Measurements from ENCODE around the gene IL3RA. TPM values are rescaled to one million over a fixed set of nuclear protein-coding genes. Genes with fewer than 3 reads are reported as not detected.
"Not testable (repeated sequence)": the region's sequence is repeated elsewhere in the genome, so short reads cannot be mapped to it uniquely, and the experiment has no call there.

IL3RA gene
- total RNA-seq, 1 donor from 2014 or later = 64.7 TPM

DNA sequence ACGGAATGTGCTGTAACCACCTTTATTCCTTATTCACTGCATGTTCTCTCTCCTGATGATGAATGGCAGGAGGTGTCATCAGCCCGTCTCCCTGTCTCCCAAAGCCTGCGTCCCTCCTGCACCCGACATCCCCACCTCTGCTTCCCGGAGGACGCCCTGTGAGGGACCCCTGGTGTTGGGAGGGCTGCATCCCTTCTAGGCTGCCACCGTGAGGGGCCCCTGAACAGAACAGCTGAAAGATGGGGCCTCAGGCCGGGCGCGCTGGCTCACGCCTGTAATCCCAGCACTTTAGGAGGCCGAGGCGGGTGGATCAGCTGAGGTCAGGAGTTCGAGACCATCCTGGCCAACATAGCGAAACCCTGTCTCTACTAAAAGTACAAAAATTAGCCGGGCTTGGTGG is 89.7 kb downstream of the IL3RA start:
- not testable (repeated sequence) for DNase-seq

DNA sequence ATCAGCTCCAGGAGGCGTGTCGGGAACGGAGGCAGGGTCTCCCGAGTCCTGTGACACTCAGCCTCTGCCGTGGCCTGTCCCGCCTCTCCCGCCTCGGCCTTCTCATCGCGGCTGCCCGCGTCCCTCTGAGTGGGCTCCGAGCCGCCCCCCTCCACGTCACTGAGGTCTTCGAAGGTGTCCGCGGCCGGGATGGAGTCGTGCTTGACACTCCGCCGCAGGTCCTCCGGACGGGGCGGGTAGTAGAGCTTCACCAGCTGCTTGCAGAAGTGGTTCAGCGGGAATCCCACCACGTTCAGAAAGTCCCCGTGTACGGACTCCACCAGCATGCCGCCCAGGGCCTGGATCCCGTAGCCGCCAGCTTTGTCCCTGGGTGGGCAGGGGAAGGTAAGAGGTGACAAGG is 91.2 kb downstream of the IL3RA start:
- no peak for DNase-seq

DNA sequence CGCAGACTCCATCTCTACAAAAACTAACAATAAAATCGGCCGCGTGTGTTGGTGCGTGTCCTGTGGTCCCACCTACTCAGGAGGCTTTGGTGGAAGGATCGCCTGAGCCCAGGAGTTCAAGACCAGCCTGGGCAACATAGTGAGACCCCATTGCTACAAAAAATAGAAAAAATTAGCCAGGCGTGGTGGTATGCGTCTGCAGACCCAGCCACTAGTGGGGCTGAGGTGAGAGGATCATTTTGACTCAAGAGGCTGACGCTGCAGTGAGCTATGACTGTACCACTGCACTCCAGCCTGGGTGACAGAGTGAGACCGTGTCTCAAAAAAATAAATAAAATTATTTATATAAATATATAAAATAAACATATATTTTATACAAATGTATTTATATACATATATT is 93.9 kb downstream of the IL3RA start:
- DNase-seq = no peak

Other genes with a start within 250 kb of the IL3RA start
- gene CRLF2, start 124.1 kb upstream of the IL3RA start, total RNA-seq = not detected in 2 replicates
- not detected in 2 replicates for gene CSF2RA, start 68.0 kb upstream of the IL3RA start, total RNA-seq
- gene SLC25A6, start 55.3 kb downstream of the IL3RA start, total RNA-seq = 131 and 195 TPM in 2 replicates
- gene ASMTL, start 116.1 kb downstream of the IL3RA start, total RNA-seq = 9.7 and 12.5 TPM in 2 replicates
- 0.17 and 0.79 TPM in 2 replicates for gene P2RY8, start 200.4 kb downstream of the IL3RA start, total RNA-seq